IPS-20b (cell line): Measurements from ENCODE around the gene ACOT2.
"Not testable (repeated sequence)": the region's sequence is repeated elsewhere in the genome, so short reads cannot be mapped to it uniquely, and the experiment has no call there.

ENCODE experiments used
- H3K27ac ChIP-seq: one replicate; pipeline ENCODE4 v1.5.1; 2013; ENCODE audit warnings: low read length
- H3K27me3 ChIP-seq: 2 replicates; pipeline ENCODE4 v1.6.1; 2013; ENCODE audit warnings: mild to moderate bottlenecking, low read length, inconsistent platforms; ENCODE audit not compliant: insufficient read depth
- H3K36me3 ChIP-seq: 2 replicates; pipeline ENCODE4 v1.6.1; 2013; ENCODE audit warnings: low read depth, mild to moderate bottlenecking, inconsistent platforms, low read length, moderate library complexity; ENCODE audit not compliant: insufficient read depth
- H3K4me1 ChIP-seq: 2 replicates; pipeline ENCODE4 v1.6.1; 2013; ENCODE audit warnings: mild to moderate bottlenecking, control low read depth, inconsistent platforms, low read length, moderate library complexity; ENCODE audit not compliant: insufficient read depth
- H3K4me3 ChIP-seq: 2 replicates; pipeline ENCODE4 v1.5.1; 2013; ENCODE audit warnings: mild to moderate bottlenecking, low read length, inconsistent platforms
- H3K9ac ChIP-seq: 2 replicates; pipeline ENCODE4 v1.6.1; 2013; ENCODE audit warnings: low read depth, mild to moderate bottlenecking, inconsistent platforms, low read length, moderate library complexity
- H3K9me3 ChIP-seq: 2 replicates; pipeline ENCODE4 v1.6.1; 2013; ENCODE audit warnings: mild to moderate bottlenecking, low read depth, low read length, inconsistent platforms; ENCODE audit not compliant: insufficient read depth

ACOT2 gene

DNA sequence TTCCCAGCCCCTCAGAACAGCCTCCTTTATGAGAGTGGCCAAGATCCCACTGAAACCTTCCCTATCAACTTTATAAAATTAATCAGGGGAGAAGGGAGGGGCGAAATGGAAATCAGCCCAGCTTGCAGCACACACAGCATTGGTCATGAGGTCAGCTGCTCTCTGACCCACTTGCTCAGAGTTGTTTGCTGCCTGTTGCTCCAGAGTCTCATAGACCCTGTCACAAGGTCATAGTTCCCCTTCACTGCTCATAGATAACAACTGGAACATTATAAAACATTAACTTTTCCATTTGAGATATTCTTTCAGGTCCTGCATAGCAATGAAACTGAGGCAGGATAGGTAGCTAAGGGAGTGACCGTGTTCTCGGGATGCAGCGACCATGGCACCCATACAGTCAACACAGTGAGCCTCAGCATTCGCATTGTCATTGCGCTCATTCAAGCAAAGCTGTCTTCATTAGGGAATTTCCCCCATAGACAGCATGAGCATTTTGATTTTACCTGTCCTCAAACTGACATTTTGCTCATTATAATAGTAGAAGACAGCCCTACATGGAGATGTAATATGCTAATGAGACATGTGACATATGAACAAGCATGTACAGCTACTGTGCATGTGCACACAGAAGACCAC is 19.0 kb upstream of the ACOT2 start:
- H3K36me3 ChIP-seq, H3K4me1 ChIP-seq, H3K27me3 ChIP-seq, H3K9ac ChIP-seq, H3K9me3 ChIP-seq, H3K4me3 ChIP-seq, H3K27ac ChIP-seq: not testable (repeated sequence)

DNA sequence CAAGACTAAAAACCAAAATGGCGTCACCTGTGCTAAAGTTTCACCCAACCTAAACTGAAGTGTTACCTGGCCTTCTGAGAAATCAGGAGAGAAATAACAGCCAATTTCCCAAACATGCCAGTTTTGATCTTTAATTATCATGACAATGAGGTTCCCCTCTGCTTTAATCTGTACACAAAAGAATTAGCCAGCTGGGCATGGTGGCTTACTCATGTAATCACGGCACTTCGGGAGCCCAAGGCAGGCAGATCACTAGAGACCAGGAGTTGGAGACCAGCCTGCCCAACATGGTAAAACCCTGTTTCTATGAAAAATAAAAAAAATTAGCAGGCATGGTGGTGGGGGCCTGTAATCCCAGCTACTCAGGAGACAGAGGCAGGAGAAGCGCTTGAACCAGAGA is 15.2 kb upstream of the ACOT2 start:
- H3K9ac ChIP-seq: no peak overlapping the region
- no peak overlapping the region for H3K4me3 ChIP-seq
- H3K27ac ChIP-seq: no peak overlapping the region
- H3K36me3 ChIP-seq: no peaks in the 10 kb centered on the region
- no peaks in the 10 kb centered on the region for H3K9me3 ChIP-seq
- H3K27me3 ChIP-seq: no peaks in the 10 kb centered on the region
- H3K4me1 ChIP-seq: no peaks in the 10 kb centered on the region

DNA sequence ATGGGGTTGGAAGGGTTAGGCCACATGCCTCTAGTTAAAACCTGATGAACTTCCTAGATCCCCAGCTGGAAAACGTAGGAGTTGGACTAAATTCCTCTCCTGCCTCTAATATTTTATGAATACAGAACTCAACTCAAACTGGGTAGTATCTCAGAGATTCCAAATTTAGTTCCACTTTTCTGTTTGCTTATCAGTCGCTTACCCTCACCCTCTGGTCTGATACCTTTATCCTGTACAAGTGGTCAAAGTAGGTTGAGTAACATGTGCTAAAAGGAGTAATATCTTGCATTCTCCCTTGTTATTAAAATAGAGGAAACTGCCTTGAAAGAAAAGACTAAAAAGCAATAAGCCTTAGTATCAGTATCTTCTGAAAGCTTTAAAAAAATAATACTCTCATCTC is 11.8 kb upstream of the ACOT2 start:
- not testable (repeated sequence) for H3K36me3 ChIP-seq, H3K27me3 ChIP-seq, H3K4me1 ChIP-seq, H3K4me3 ChIP-seq, H3K9me3 ChIP-seq, H3K27ac ChIP-seq, H3K9ac ChIP-seq

DNA sequence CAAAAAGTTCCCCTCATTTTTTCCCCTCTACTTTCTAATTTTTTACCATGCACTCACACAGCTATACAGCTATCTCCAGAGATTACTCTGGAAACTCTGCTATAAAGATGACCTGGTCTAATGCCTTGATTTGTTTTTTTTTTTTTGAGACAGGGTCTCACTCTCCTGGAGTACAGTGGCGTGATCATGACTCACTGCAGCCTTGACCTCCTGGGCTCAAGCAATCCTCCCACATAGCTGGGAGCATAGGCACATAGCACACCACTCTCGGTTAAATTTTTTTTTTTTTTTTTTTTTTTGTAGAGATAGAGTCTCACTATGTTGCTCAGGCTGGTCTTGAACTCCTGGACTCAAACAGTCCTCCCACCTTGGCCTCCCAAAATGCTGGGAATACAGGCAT is 10.8 kb upstream of the ACOT2 start:
- H3K27ac ChIP-seq, H3K9ac ChIP-seq, H3K27me3 ChIP-seq, H3K36me3 ChIP-seq, H3K4me3 ChIP-seq, H3K9me3 ChIP-seq, H3K4me1 ChIP-seq: not testable (repeated sequence)

DNA sequence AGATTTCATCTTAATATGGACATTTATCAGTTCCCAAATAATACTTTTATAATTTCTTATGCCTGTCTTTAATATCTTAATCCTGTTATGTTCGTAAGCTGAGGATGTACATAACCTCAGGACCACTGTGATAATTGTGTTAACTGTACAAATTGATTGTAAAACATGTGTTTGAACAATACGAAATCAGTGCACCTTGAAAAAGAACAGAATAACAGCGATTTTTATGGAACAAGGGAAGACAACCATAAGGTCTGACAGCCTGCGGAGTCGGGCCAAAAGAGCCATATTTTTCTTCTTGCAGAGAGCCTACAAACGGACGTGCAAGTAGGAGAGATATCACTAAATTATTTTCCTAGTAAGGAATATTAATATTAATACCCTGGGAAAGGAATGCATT is 6.8 kb upstream of the ACOT2 start:
- H3K27me3 ChIP-seq, H3K4me3 ChIP-seq, H3K9ac ChIP-seq, H3K36me3 ChIP-seq, H3K4me1 ChIP-seq, H3K27ac ChIP-seq: not testable (repeated sequence)
- peaks cover 10% of the 10 kb centered on the region for H3K9me3 ChIP-seq

DNA sequence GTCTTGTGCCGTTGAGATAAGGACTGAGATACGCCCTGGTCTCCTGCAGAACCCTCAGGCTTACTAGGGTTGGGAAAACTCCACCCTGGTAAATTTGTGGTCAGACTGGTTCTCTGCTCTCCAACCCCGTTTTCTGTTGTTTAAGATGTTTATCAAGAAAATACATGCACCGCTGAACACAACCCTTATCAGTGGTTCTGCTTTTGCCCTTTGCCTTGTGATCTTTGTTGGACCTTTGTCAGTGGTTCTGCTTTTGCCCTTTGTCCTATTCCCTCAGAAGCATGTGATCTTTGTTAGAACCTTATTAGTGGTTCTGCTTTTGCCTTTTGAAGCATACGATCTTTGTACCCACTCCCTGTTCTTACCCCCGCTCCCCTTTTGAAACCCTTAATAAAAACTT is 6.3 kb upstream of the ACOT2 start:
- H3K9me3 ChIP-seq: peaks cover 10% of the 10 kb centered on the region
- not testable (repeated sequence) for H3K4me1 ChIP-seq, H3K36me3 ChIP-seq, H3K9ac ChIP-seq, H3K4me3 ChIP-seq, H3K27me3 ChIP-seq, H3K27ac ChIP-seq

DNA sequence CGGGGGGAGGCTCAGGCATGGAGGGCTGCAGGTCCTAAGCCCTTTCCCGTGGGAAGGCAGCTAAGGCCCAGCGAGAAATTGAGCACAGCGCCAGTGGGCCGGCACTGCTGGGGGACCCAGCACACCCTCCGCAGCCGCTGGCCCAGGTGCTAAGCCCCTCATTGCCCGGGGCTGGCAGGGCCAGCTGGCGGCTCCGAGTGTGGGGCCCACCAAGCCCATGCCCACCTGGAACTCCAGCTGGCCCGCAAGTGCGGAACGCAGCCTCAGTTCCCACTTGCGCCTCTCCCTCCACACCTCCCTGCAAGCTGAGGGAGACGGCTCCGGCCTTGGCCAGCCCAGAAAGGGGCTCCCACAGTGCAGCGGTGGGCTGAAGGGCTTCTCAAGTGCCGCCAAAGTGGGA is 2.6 kb upstream of the ACOT2 start:
- Histone ChIP-seq H3K27me3 (peaks cover 19% of the 10 kb centered on the region; the same call in 1 of the 2 replicates), H3K9me3 (peaks cover 10% of the 10 kb centered on the region)
- H3K4me3 ChIP-seq, H3K9ac ChIP-seq, H3K36me3 ChIP-seq, H3K27ac ChIP-seq, H3K4me1 ChIP-seq: not testable (repeated sequence)

DNA sequence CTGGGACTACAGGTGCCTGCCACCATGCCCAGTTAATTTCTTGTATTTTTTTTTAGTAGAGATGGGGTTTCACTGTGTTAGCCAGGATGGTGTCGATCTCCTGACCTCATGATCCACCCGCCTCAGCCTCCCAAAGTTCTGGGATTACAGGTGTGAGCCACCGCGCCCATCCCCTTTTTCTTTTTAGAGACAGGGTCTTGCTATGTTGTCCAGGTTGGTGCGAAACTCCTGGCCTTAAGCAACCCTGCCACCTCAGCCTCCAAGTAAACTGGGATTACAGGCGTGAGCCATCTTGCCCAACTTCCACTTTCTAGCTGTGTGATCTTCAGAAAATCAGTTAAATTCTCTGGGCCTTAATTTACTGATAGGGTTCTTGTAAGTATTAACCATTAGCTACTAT is 2.1 kb upstream of the ACOT2 start:
- H3K9ac ChIP-seq, H3K36me3 ChIP-seq, H3K4me3 ChIP-seq, H3K4me1 ChIP-seq, H3K9me3 ChIP-seq, H3K27ac ChIP-seq: not testable (repeated sequence)
- peaks cover 19% of the 10 kb centered on the region; the same call in 1 of the 2 replicates for H3K27me3 ChIP-seq

DNA sequence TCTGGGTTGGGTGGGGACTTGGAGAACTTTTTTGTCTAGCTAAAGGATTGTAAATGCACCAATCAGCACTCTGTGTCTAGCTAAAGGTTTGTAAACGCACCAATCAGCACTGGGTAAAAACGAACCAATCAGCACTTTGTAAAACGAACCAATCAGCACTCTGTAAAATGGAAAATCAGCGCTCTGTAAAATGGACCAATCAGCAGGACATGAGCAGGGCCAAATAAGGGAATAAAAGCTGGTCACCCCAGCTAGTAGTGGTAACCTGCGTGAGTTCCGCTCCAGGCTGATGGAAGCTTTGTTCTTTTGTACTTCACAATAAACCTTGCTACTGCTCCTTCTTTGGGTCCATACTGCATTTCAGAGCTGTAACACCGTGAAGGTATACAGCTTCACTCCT is 1.7 kb upstream of the ACOT2 start:
- Histone ChIP-seq H3K27me3 (peaks cover 19% of the 10 kb centered on the region; the same call in 1 of the 2 replicates), H3K27ac (no peak overlapping the region), H3K4me3 (no peak overlapping the region), H3K9me3 (peaks cover 4% of the 10 kb centered on the region; the same call in 1 of the 2 replicates), H3K9ac (no peak overlapping the region), H3K36me3 (no peaks in the 10 kb centered on the region), H3K4me1 (no peaks in the 10 kb centered on the region; the same call in 1 of the 2 replicates)

DNA sequence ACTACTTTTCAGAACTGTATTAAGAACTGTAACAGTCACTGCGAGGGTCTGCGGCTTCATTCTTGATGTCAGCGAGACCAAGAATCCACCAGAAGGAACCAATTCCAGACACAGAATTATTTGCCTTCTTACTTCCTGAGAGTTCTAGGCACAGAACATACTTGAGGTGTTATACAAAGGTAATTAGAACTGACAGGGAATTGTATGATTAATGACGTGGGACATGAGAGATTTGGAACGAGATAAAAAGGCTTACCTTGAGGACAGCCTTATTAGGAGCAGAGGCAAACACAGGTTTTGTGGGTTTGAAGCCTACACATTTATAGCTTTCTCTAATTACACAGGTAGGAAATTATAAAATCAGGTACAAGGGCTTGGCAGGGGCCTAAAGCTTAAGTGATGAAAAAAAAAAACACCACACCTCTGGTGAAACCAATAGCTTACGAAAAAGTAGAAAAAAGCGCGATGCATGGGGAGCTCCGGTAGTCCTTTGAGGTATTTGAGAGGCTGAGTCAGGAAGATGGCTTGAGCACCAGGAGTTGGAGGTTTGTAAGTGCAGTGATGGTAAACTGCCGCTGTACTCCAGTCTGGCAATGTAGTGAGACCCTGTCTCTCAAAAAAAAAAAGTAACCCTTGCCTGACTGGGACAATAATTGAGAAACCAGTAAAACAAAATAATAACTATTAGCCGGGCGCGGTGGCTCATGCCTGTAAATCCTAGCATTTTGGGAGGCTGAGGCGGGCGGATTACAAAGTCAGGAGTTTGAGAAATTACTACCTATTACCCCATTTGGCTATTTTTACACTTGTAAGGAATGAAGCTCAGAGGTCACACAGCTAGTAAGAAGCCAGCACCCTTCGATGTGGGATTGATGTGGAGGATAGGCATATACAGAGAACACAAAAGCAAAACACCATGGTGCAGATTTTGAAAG is 795 bp upstream of the ACOT2 start:
- H3K27me3 ChIP-seq: peaks cover 19% of the 10 kb centered on the region; the same call in 1 of the 2 replicates
- 0 out of 2 replicates have a peak, but pooled peaks cover 4% of the 10 kb centered on the region for H3K9me3 ChIP-seq
- no peak overlapping the region for H3K27ac ChIP-seq
- H3K4me1 ChIP-seq: no peaks in the 10 kb centered on the region; the same call in 1 of the 2 replicates
- H3K36me3 ChIP-seq: no peaks in the 10 kb centered on the region
- peak overlapping the region; percentile 71; the same call in 1 of the 2 replicates for H3K9ac ChIP-seq
- H3K4me3 ChIP-seq: peak overlapping the region; percentile 66

DNA sequence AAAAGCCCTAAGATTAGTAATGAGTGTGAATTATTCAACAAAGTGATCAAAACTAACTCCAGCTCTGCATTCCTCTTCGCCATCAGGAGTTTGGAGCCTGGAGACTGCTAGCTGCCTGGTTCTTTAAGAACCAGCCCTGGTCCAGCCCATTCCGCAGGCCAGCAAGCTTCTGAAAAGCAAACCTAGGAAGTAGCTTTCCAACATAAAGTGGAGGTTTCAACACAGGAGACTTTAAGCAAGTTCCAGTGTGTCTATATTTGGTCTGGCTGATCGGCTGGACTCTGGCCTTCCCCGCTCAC is 178 bp upstream of the ACOT2 start:
- not testable (repeated sequence) for H3K36me3 ChIP-seq, H3K9me3 ChIP-seq, H3K27ac ChIP-seq, H3K4me1 ChIP-seq
- Histone ChIP-seq H3K27me3 (peaks cover 19% of the 10 kb centered on the region; the same call in 1 of the 2 replicates), H3K4me3 (peak overlapping the region; percentile 66), H3K9ac (peak overlapping the region; percentile 71; the same call in 1 of the 2 replicates)

DNA sequence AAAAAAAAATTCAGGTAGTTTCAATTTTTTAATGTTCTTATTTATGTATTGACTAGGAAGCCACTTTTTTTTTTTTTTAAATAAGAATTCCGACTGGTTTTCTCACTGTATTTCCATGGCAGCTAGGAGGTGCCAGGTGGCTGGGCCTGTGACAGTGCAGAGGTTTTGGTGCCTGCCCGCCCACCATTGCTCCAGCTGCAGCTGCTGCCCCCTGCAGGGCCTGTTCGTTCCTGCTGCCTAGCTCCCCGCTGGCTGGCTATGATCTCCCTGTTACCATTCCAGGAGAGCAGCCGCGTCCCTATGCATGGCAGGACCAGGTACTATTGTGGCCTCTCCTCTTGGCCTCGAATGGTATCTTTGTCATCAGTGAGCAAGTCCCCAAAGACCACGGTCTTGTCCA is 1.9 kb downstream of the ACOT2 start:
- not testable (repeated sequence) for H3K9ac ChIP-seq

More for the DNA sequence above, 1.9 kb downstream of the ACOT2 start:
- not testable (repeated sequence) for H3K9me3 ChIP-seq, H3K4me3 ChIP-seq, H3K4me1 ChIP-seq, H3K36me3 ChIP-seq, H3K27ac ChIP-seq
- peaks cover 19% of the 10 kb centered on the region; the same call in 1 of the 2 replicates for H3K27me3 ChIP-seq
